Suprapubic skin (tissue), 3 donors: Measurements from ENCODE around the gene SLAMF7.

Experiments used
- CTCF ChIP-seq, 2 donors: fragments of 200-600 bp in 1 of 2; fragments of 450-650 bp in 1 of 2; sonication (generic) in 1 of 2; IDR thresholded peaks; one replicate each; pipeline ENCODE4 v1.5.1; 2016 to 2019; ENCODE audit warnings: antibody characterized with exemption in 2 of 2, mild to moderate bottlenecking in 1 of 2, moderate library complexity in 1 of 2
- EP300 ChIP-seq: sonication (generic); formaldehyde crosslinking; IDR thresholded peaks from one replicate; pipeline ENCODE4 v1.6.1; 2017; ENCODE audit warnings: antibody characterized with exemption

DNA sequence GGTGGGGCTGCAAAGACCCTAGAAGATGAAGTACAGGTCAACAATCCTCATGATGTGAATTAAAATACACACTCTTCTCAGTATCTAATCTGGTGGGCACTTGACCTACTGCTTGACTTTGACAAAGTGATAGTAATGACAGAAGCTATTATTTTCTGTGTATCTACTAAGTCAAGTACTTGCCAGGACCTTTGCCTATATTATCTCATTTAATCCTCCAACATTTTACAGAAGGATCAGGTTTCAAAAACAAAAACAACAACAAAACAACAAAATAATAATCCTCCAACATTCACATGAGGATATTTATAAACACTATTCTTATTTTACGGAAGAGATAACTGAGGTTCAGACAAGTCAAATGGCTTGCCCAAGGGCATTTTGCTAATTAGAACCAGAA is 23.0 kb upstream of the SLAMF7 start:
- TF ChIP-seq CTCF (IDR thresholded peaks at IDR 0.05) = no peak
- no peak for TF ChIP-seq EP300
